HFF-Myc (cell line): Measurements from ENCODE around the gene EPB41L4B.

ENCODE experiments used
- DNase-seq: peaks from one replicate; pipeline ENCODE4 v3.0.0-alpha.2; 2011; ENCODE audit warnings: low read depth; ENCODE audit errors: extremely low read depth
- H3K4me3 ChIP-seq: replicated peaks from 2 replicates; pipeline ENCODE4 v1.5.1; 2011; ENCODE audit warnings: low read depth, mild to moderate bottlenecking, control low read depth, low read length
- TF ChIP-seq, protein P1 (sequence below): IDR thresholded peaks from 2 replicates; pipeline ENCODE4 v1.5.1; 2012; ENCODE audit warnings: mild to moderate bottlenecking, low read depth, low read length, control low read depth; ENCODE audit errors: missing control alignments

The EPB41L4B gene

DNA sequence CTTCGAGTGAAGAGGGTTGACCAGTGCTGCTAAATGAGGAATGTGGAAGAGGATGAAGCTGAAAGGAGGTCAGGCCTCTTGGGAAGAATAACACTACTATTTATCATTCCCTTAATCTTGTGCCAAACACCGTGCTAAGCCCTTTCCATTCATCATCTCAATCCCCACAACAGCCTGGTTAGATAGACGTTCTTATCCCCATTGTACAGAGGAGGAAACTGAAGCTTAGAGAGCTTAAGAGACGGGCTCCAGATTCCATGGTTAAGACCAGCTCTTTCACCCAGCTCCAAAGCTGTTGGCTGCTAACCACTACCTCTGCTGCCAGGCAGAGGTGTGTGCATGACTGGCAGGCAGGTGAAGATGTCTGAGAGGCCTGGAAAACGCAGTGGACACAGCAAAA, 868 bp upstream of the EPB41L4B start:
- H3K4me3 ChIP-seq: no peak overlapping the region
- TF ChIP-seq, protein P1, sequence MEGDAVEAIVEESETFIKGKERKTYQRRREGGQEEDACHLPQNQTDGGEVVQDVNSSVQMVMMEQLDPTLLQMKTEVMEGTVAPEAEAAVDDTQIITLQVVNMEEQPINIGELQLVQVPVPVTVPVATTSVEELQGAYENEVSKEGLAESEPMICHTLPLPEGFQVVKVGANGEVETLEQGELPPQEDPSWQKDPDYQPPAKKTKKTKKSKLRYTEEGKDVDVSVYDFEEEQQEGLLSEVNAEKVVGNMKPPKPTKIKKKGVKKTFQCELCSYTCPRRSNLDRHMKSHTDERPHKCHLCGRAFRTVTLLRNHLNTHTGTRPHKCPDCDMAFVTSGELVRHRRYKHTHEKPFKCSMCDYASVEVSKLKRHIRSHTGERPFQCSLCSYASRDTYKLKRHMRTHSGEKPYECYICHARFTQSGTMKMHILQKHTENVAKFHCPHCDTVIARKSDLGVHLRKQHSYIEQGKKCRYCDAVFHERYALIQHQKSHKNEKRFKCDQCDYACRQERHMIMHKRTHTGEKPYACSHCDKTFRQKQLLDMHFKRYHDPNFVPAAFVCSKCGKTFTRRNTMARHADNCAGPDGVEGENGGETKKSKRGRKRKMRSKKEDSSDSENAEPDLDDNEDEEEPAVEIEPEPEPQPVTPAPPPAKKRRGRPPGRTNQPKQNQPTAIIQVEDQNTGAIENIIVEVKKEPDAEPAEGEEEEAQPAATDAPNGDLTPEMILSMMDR: no peak
- DNase-seq: no peak

DNA sequence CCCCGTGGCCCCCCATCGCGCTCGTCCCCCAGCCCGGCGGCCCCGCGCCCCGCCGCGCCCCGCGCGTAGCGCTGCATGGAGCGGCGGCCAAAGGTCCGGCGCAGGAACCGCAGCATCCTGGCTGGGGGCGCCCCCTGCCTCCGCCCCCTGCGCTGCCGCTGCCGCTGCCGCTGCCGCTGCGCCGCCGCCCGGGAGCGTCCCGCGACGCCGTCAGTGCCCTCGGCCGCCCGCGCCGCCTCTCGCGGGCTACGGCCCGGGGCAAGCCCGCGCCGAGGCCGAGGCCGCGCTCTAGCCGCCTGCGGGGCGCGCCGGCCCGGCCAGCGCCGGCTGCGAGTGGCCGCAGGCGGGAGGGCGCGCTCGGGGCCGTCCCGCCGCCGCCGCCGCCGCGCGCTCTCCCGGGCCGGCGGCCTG, 523 bp downstream of the EPB41L4B start:
- TF ChIP-seq, protein P1: no peak
- H3K4me3 ChIP-seq: no peak overlapping the region
- no peak for DNase-seq

DNA sequence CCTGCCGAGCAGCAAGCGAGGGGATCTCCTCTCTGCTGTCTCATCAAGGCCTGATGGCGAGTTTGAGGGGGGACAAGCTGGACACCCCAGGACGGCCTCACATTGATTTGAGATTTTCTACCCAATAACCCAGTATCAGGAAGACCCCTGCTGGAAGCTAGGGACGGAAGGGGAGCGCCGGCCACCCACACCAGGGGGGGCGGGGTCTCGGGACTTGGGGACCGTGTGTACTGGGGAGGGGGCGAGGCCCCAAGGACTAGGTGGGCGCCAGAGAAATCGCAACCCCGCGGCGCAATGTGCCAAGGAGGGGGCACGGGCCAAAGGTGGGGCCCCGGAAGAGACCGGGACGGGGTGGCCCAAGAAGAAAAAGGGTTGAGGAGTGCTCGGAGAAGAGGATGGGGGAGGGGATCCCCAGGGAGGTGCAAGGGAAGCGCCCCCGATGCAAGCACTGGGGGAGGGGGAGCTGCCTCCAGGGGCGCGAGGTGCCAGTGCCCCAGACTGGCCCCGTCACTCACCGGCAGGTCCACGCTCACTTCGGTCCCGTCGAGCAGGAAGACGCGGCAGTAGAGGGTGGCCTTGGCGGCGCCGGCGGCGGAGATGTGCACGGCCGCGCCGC, 1.1 kb downstream of the EPB41L4B start:
- H3K4me3 ChIP-seq: no peak overlapping the region
- TF ChIP-seq, protein P1: no peak
- DNase-seq: no peak

DNA sequence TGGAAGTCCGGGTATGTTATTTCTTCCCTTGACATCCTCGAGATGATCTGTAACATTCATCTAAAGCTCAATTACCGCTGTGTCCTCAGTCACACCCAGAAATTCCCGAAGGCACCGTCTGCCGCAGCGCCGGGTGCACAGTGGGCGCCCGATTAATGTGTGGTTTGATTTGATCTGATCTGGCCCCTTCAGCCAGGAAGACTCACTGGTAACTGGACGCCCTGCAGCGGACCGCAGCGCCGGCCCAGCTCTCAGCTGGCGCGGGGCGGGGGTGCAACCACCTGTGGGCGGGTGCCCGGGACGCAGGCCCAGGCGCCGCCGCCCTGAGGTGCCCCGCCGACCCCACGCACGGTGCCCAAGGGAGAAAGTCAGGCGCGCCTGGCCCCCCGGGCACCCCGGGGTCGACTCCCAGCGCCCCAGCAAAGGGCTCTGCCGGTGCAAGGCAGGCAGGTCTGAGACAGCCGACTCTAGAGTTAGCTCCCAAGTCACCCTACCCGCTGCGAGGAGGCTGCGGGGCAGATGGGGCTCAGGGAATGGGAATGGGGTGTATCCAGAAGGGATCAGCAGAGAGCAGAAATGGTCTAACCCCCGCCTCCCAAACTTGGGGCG, 1.7 kb downstream of the EPB41L4B start:
- no peak for DNase-seq
- TF ChIP-seq, protein P1: no peak
- H3K4me3 ChIP-seq: no peak overlapping the region

DNA sequence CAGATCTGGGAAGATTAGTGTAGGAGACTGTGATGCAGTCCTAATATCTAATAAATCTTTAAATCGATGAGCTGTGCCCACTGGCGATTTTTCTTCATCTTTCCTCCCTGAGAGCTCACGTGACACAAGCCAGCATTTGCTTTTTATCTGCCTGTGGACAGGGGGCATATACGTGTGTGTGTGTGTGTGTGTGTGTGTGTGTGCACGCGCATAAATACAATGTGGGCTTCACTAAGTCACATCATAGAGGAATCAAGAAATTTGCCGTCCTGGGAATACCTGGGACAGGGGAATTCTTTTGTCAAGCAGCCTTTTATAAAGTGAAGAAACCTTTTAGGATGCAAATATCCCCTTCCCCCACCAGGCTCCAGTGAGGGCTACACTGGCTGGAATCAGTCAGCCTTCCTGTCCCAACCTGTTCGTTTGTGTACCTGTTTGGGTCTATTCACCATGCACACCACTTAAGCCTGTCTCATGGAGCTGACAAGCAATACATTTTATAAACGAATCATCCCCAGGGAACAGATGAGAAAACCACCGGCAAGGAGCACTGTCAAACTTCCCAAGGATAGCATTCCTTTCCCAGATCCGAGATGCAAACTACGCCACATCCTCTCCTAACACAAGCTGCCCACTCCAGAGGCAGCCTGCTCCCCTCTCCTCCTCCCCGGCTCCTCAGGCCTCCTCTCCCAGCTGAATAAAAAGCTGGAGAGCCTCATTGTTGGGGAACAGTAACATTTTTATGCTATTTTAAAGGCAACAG, 2.7 kb downstream of the EPB41L4B start:
- H3K4me3 ChIP-seq: no peak overlapping the region
- TF ChIP-seq, protein P1: no peak
- DNase-seq: no peak

DNA sequence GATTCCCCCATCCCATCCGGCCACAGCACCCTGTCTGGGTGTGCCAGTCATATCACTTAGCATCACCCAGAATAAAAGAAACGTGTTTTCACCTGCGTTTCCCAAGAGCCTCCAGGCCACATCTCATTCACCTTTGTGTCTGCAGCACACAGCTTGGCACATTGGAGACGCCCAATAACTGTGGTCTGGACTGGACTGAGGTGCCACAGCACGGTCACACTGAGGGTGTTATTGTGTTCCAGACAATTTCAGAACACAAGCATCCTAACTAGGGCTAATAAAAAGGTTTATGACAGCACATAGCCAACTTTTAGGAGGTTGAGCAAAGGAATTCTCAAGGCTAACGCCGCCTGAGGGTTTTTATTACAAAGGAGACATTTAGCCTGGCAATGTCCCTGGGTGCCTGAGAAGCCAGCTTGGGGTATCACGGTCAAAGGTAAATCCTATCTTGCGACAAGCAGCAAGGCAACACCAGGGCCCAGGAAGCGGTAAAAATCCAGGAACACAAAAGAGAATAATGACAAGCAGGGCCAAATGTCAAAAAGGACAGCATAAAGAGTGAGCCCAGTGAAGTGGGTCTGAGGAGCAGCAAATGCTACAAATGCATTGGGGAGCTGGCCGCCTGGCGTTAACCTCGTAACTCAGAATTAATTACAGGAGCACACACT, 3.4 kb downstream of the EPB41L4B start:
- H3K4me3 ChIP-seq: no peak overlapping the region
- DNase-seq: no peak
- TF ChIP-seq, protein P1: no peak
